Progenitor cell of endocrine pancreas (in vitro differentiated cells): ENCODE measurements around the gene NEMP2. TPM values are rescaled to one million over a fixed set of nuclear protein-coding genes. Genes with fewer than 3 reads are reported as not detected.
A peak's percentile ranks its signal among the peaks of the same experiment; 100 is the strongest.
"Not testable (repeated sequence)": the region's sequence is repeated elsewhere in the genome, so short reads cannot be mapped to it uniquely, and the experiment has no call there.

Experiments used
- DNase-seq: peaks from one replicate; pipeline ENCODE4 v3.0.0; 2021; ENCODE audit warnings: low spot score; ENCODE audit not compliant: unreplicated experiment
- H3K27ac Mint-ChIP-seq: 2 replicates; pipeline ENCODE4 v1.8.0; 2021; ENCODE audit warnings: mild to moderate bottlenecking, moderate library complexity, mixed read lengths
- H3K27me3 Mint-ChIP-seq: 2 replicates; pipeline ENCODE4 v1.8.0; 2021; ENCODE audit warnings: mixed read lengths
- H3K36me3 Mint-ChIP-seq: 2 replicates; pipeline ENCODE4 v1.8.0; 2022; ENCODE audit warnings: mixed read lengths; ENCODE audit not compliant: insufficient read depth
- H3K4me1 Mint-ChIP-seq: 2 replicates; pipeline ENCODE4 v1.8.0; 2021; ENCODE audit warnings: low read depth, mixed read lengths
- H3K4me3 Mint-ChIP-seq: 2 replicates; pipeline ENCODE4 v1.8.0; 2021; ENCODE audit warnings: low read depth, mild to moderate bottlenecking, moderate library complexity, mixed read lengths
- H3K9me3 Mint-ChIP-seq: 2 replicates; pipeline ENCODE4 v1.8.0; 2021; ENCODE audit warnings: low read depth, mixed read lengths
- CTCF ChIP-seq: fragments of 200-600 bp; sonication (generic); IDR thresholded peaks from one replicate; pipeline ENCODE4 v1.5.0; 2021; ENCODE audit warnings: antibody characterized with exemption, mild to moderate bottlenecking; ENCODE audit not compliant: unreplicated experiment
- total RNA-seq: library from RNA; stranded (reverse); gene quantifications from 2 replicates; pipeline ENCODE4 v1.2.1, GENCODE V29; 2021

The NEMP2 gene
- total RNA-seq, 1 donor from 2014 or later, result 10.2 TPM

DNA sequence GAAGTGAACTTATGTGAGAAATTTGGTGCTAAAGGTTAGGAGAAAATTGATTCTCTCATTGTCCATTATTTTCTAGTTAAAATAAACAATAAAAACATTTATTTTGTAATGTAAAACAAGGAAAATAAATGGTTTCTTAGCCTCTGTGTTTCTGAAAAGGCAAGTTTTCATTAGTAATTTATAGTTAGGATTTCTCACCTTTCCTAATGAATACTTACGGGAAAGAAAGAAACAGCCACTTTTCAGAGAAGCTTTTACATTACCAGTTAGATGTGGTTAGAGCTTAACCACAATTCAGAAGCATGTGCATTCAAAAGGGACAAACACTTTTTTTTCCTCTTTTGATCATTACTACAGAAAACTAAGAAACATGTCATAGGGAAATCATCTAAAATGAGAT lies 18.8 kb downstream of the NEMP2 start:
- Mint-ChIP-seq H3K9me3 (no peaks in the 10 kb centered on the region), H3K27ac (no peak overlapping the region), H3K27me3 (no peaks in the 10 kb centered on the region), H3K4me1 (peaks cover 1% of the 10 kb centered on the region), H3K4me3 (no peak overlapping the region), H3K36me3 (no peaks in the 10 kb centered on the region)
- TF ChIP-seq CTCF, result no peak
- no peak for DNase-seq

- Mint-ChIP-seq H3K4me3 (no peak overlapping the region), H3K36me3 (peaks cover 2% of the 10 kb centered on the region), H3K27ac (no peak overlapping the region), H3K4me1 (peaks cover 1% of the 10 kb centered on the region), H3K27me3 (no peaks in the 10 kb centered on the region), H3K9me3 (no peaks in the 10 kb centered on the region)
- no peak for DNase-seq
- no peak for TF ChIP-seq CTCF
These were observed 19.8 kb downstream of the NEMP2 start for GRCh38 chr2:190514676-190515075.

- TF ChIP-seq CTCF, result no peak
- peaks cover 1% of the 10 kb centered on the region for H3K4me1 Mint-ChIP-seq
- no peaks in the 10 kb centered on the region for H3K9me3 Mint-ChIP-seq
- H3K4me3 Mint-ChIP-seq, result no peak overlapping the region
- DNase-seq, result no peak
- H3K36me3 Mint-ChIP-seq, result peaks cover 2% of the 10 kb centered on the region
- no peak overlapping the region for H3K27ac Mint-ChIP-seq
- no peaks in the 10 kb centered on the region for H3K27me3 Mint-ChIP-seq
These were observed 20.6 kb downstream of the NEMP2 start for GRCh38 chr2:190513877-190514276.

DNA sequence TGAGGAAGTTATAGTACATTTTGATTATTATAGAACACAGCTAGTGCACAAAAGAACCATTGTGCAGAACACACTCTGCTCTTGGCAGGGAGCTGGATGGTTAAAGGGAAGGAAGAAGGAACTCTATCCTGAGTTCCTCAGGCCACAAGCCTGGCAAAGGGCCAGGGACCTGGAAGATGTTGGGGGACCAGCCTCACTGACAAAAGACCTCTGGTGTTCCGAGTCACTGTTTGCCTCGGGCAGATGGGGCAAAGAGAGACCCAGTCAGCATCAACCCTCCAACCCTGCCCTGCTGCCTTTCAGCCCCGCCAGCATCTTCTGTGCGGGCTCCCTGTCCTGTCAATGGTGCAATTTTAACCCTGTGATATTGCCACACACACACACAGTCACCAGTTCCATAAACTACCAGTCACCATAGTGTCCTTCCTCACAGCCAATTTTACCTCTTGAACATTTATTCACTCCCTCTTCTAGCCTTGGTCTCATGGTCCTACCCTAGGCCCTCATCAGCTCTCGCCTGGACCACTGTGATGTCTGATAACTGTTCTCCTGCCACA lies 21.9 kb downstream of the NEMP2 start:
- H3K27ac Mint-ChIP-seq, result peak overlapping the region; percentile 37
- H3K4me3 Mint-ChIP-seq, result no peak overlapping the region
- DNase-seq, result no peak
- H3K27me3 Mint-ChIP-seq, result no peaks in the 10 kb centered on the region
- TF ChIP-seq CTCF, result no peak
- peaks cover 2% of the 10 kb centered on the region for H3K36me3 Mint-ChIP-seq
- H3K4me1 Mint-ChIP-seq, result peaks cover 1% of the 10 kb centered on the region
- H3K9me3 Mint-ChIP-seq, result no peaks in the 10 kb centered on the region

DNA sequence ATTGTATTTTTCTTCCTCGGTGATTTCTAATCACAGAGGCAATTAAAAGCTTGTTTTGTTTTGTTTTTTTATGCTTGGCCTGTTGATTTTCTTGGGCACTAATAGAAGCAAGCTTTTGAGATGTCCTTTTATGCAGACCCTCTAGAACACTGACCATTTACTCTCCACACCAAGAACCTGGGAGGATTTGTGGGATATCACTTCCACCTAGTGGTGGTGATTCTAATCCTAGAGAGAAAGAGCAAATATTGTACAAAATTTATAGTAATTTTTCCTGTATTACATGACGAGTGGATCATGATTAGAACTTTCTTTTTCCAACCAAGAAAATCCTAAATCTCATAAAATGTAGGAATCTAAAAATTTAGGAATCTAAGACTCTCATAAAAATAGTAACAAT lies 23.4 kb downstream of the NEMP2 start:
- no peaks in the 10 kb centered on the region for H3K9me3 Mint-ChIP-seq
- H3K27me3 Mint-ChIP-seq, result no peaks in the 10 kb centered on the region
- H3K4me3 Mint-ChIP-seq, result no peak overlapping the region
- TF ChIP-seq CTCF, result peak; percentile 54
- H3K36me3 Mint-ChIP-seq, result peaks cover 4% of the 10 kb centered on the region
- H3K4me1 Mint-ChIP-seq, result peaks cover 5% of the 10 kb centered on the region
- no peak for DNase-seq
- no peak overlapping the region for H3K27ac Mint-ChIP-seq

GRCh38 chr2:190509895-190510294 lies 24.6 kb downstream of the NEMP2 start:
- H3K27ac Mint-ChIP-seq, DNase-seq, H3K27me3 Mint-ChIP-seq, H3K9me3 Mint-ChIP-seq, H3K36me3 Mint-ChIP-seq, H3K4me3 Mint-ChIP-seq: not testable (repeated sequence)
- H3K4me1 Mint-ChIP-seq, result peaks cover 12% of the 10 kb centered on the region
